AG04450 (cell line): Measurements from ENCODE around the gene CLNK. TPM values are rescaled to one million over a fixed set of nuclear protein-coding genes. Genes with fewer than 3 reads are reported as not detected.

Source experiments
- CTCF ChIA-PET: fragments of 300-600, 350-600 bp; formaldehyde crosslinking; extraction: SDS; loops from one replicate; lab custom pipeline; 2022; ENCODE audit warnings: antibody characterized with exemption, inconsistent platforms; lab: Charles Lee
- POLR2A ChIA-PET: fragments of 350-600 bp; formaldehyde crosslinking; extraction: SDS; loops from one replicate; lab custom pipeline; 2021; ENCODE audit warnings: antibody characterized with exemption, inconsistent platforms; lab: Yijun Ruan, JAX
- DNase-seq: peaks from one replicate; pipeline ENCODE4 v3.0.0-alpha.2; 2011; ENCODE audit warnings: low read depth, low spot score
- H3K27ac ChIP-seq: one replicate; pipeline ENCODE4 v1.5.1; 2012; ENCODE audit warnings: low read depth, low read length, control low read depth
- H3K27me3 ChIP-seq: one replicate; pipeline ENCODE4 v1.6.0; 2012; ENCODE audit warnings: low read length; ENCODE audit not compliant: control insufficient read depth, insufficient read depth
- H3K4me3 ChIP-seq: 2 replicates; pipeline ENCODE4 v1.5.1; 2011; ENCODE audit warnings: mild to moderate bottlenecking, low read depth, low read length, control low read depth
- H3K9me3 ChIP-seq: 2 replicates; pipeline ENCODE4 v1.5.1; 2012; ENCODE audit warnings: low read length; ENCODE audit not compliant: control insufficient read depth, insufficient read depth
- CTCF ChIP-seq: IDR thresholded peaks from 2 replicates; pipeline ENCODE4 v1.5.1; 2011; ENCODE audit warnings: low read depth, low read length, control low read depth, inconsistent platforms
- polyA plus RNA-seq: library from polyadenylated mRNA; depleted of rRNA; stranded (reverse); fragments of >200 nt; gene quantifications from 2 replicates; pipeline ENCODE4 v1.2.3, GENCODE V29; 2011

The CLNK gene
- polyA plus RNA-seq, 1 experiment = not detected

DNA sequence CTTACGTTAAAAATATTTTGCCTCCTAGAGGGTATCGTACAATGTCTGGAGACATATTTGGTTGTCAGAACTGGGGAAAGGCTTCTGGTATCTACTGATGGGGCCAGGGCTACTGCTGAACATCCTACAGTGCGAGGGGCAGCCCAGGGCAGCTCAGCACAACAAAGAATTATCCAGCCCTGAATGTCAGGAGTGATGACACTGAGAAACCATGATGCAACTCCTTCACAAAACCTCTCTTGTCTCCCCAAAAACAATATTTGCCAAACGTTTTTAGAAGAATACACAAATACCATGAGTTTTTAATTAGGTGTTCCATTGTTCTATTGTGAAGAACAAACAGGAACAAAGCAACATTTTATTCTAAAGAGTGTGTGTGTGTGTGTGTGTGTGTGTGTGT is 43.4 kb upstream of the CLNK start:
- CTCF ChIA-PET = no interaction called here
- H3K27me3 ChIP-seq = no peaks in the 10 kb centered on the region

GRCh38 chr4:10727140-10727880 is 42.7 kb upstream of the CLNK start:
- no peak overlapping the region for H3K4me3 ChIP-seq
- H3K27me3 ChIP-seq = no peaks in the 10 kb centered on the region
- TF ChIP-seq CTCF = no peak
- ChIA-PET POLR2A (no interaction called here), CTCF (no interaction called here)
- H3K27ac ChIP-seq = no peak overlapping the region
- no peaks in the 10 kb centered on the region for H3K9me3 ChIP-seq
- no peak for DNase-seq

More for the DNA sequence above, 43.4 kb upstream of the CLNK start:
- POLR2A ChIA-PET = no interaction called here
- Histone ChIP-seq H3K9me3 (no peaks in the 10 kb centered on the region), H3K4me3 (no peak overlapping the region), H3K27ac (no peak overlapping the region)
- TF ChIP-seq CTCF = no peak
- DNase-seq = no peak

- ChIA-PET CTCF (no interaction called here), POLR2A (no interaction called here)
- Histone ChIP-seq H3K27me3 (no peaks in the 10 kb centered on the region), H3K9me3 (no peaks in the 10 kb centered on the region), H3K4me3 (no peak overlapping the region), H3K27ac (no peak overlapping the region)
- DNase-seq = no peak
- TF ChIP-seq CTCF = no peak
Observed at GRCh38 chr4:10722957-10723356, 38.4 kb upstream of the CLNK start.

DNA sequence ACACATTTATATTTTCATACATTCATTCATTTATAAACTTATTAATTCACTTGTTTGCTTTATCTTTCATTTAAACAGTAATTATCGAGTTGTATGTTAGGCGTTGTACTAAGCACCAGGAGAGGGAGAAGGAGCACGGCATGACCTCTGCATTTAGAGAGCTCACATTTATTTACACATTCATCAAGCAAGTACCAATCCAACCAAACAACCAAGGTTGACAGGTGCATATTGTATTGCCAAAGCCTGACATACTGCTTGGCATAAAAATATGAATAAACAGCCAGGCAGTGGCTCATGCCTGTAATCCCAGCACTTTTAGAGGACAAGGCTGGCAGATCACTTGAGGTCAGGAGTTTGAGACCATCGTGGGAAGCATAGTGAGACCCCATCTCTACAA is 37.0 kb upstream of the CLNK start:
- DNase-seq = no peak
- no peak for TF ChIP-seq CTCF
- Histone ChIP-seq H3K9me3 (no peaks in the 10 kb centered on the region), H3K4me3 (no peak overlapping the region), H3K27ac (no peak overlapping the region), H3K27me3 (no peaks in the 10 kb centered on the region)
- CTCF ChIA-PET = no interaction called here
- POLR2A ChIA-PET = no interaction called here

DNA sequence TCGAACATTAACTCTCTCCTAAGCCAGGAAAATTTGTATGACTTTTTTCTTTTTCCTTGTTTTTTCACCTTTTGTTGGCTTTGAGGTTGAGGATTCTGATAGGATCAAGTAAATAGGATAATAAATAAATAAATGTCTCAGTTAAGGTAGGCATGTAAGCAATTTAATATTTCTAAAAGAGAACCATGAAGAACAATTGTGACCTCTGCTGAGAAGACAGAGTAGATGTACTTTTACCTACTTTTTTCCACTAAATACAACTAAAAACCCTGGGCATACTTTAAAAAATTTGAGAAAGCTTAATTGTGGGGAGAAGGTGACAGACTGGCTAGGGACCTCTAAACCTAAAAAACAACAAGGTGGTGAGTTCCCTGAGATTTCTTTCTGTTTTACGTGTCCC is 31.6 kb upstream of the CLNK start:
- Histone ChIP-seq H3K4me3 (no peak overlapping the region), H3K9me3 (peaks cover 10% of the 10 kb centered on the region; the same call in 1 of the 2 replicates), H3K27me3 (no peaks in the 10 kb centered on the region), H3K27ac (no peak overlapping the region)
- DNase-seq = no peak
- ChIA-PET CTCF (interaction anchor here (1.0 kb wide), 1 partner anchor 135 kb away, joined by 4 read pairs; no protein-coding TSS in a partner anchor), POLR2A (no interaction called here)
- TF ChIP-seq CTCF = no peak
